Eye (tissue), 1 donor: Measurements from ENCODE around the gene RTEL1.
A peak's percentile ranks its signal among the peaks of the same experiment; 100 is the strongest.
"Not testable (repeated sequence)": the region's sequence is repeated elsewhere in the genome, so short reads cannot be mapped to it uniquely, and the experiment has no call there.

Source experiments
- DNase-seq: peaks from one replicate; pipeline ENCODE4 v3.0.0-alpha.2; 2015

Gene RTEL1

GRCh38 chr20:63652192-63652980 is 5.7 kb upstream of the RTEL1 start:
- peak; percentile 67 for DNase-seq

GRCh38 chr20:63653041-63653973 is 4.8 kb upstream of the RTEL1 start, which contains the start of gene STMN3:
Gene STMN3 (minus strand): TSS chr20:63653424. CDS start chr20:63653345, 79 bp downstream.
- DNase-seq: peak; percentile 97

GRCh38 chr20:63653974-63654668 is 4.0 kb upstream of the RTEL1 start:
- peak; percentile 64 for DNase-seq

- no peak for DNase-seq
These were observed 2.9 kb upstream of the RTEL1 start for GRCh38 chr20:63655249-63655648.

- DNase-seq: no peak
These were observed 1.7 kb upstream of the RTEL1 start for GRCh38 chr20:63656451-63656850.

GRCh38 chr20:63657260-63657936 is 714 bp upstream of the RTEL1 start:
- DNase-seq: no peak

GRCh38 chr20:63658749-63659187 is 656 bp downstream of the RTEL1 start:
- DNase-seq: no peak

GRCh38 chr20:63659370-63659769 is 1.3 kb downstream of the RTEL1 start:
- DNase-seq: no peak

- not testable (repeated sequence) for DNase-seq
These were observed 2.1 kb downstream of the RTEL1 start for GRCh38 chr20:63660174-63660573.

GRCh38 chr20:63660622-63661021 is 2.5 kb downstream of the RTEL1 start:
- DNase-seq: no peak

- no peak for DNase-seq
These were observed 3.0 kb downstream of the RTEL1 start for GRCh38 chr20:63661108-63661507.

- no peak for DNase-seq
These were observed 4.1 kb downstream of the RTEL1 start for GRCh38 chr20:63661959-63662812.

GRCh38 chr20:63662813-63663189 is 4.7 kb downstream of the RTEL1 start:
- DNase-seq: no peak

- DNase-seq: no peak
These were observed 5.4 kb downstream of the RTEL1 start for GRCh38 chr20:63663332-63664066.

- DNase-seq: no peak
These were observed 6.2 kb downstream of the RTEL1 start for GRCh38 chr20:63664143-63664851.

GRCh38 chr20:63664861-63665594 is 6.9 kb downstream of the RTEL1 start:
- DNase-seq: peak; percentile 87

GRCh38 chr20:63665708-63666107 is 7.6 kb downstream of the RTEL1 start:
- no peak for DNase-seq

- no peak for DNase-seq
These were observed 9.7 kb downstream of the RTEL1 start for GRCh38 chr20:63667858-63668257.

GRCh38 chr20:63668351-63668750 is 10.2 kb downstream of the RTEL1 start:
- DNase-seq: no peak
